ENCODE results near the gene HSPB7. TPM values are rescaled to one million over a fixed set of nuclear protein-coding genes. Genes with fewer than 3 reads are reported as not detected.

The HSPB7 gene
- total RNA-seq, 2 donors from 2014 or later, result 11.4 to 20.4 TPM

GRCh38 chr1:15966956-15967344 is 50.9 kb downstream of the HSPB7 start:
- no peak for DNase-seq (ENCODE audit: low spot score)
- H3K4me1 ChIP-seq (replicated peaks), result no peaks in the 10 kb centered on the region
- H3K27me3 ChIP-seq (replicated peaks; ENCODE audit: insufficient read depth), result no peaks in the 10 kb centered on the region
- no peak overlapping the region for H3K27ac ChIP-seq
- TF ChIP-seq CTCF (IDR thresholded peaks at IDR 0.05), result no peak
- TF ChIP-seq POLR2A (IDR thresholded peaks at IDR 0.05), result no peak
- no peak for TF ChIP-seq POLR2AphosphoS5 (IDR thresholded peaks at IDR 0.05)
- 94% methylated on average over 6 of the region's 6 CpGs for WGBS
- no peaks in the 10 kb centered on the region for H3K36me3 ChIP-seq
- no peaks in the 10 kb centered on the region for H3K9me3 ChIP-seq
- H3K4me3 ChIP-seq, result no peak overlapping the region
- intact Hi-C loops (cut with DNase I), result no loop called here

GRCh38 chr1:15966081-15966955 is 51.5 kb downstream of the HSPB7 start:
- Histone ChIP-seq H3K4me3 (no peak overlapping the region), H3K4me1 (replicated peaks) (no peaks in the 10 kb centered on the region), H3K36me3 (no peaks in the 10 kb centered on the region), H3K27ac (peak overlapping the region in 1 of 2 donors; percentile 15), H3K9me3 (no peaks in the 10 kb centered on the region), H3K27me3 (replicated peaks; ENCODE audit: insufficient read depth) (no peaks in the 10 kb centered on the region)
- 65% methylated on average over 18 of the region's 18 CpGs for WGBS
- intact Hi-C loops (cut with DNase I), result no loop called here
- DNase-seq (ENCODE audit: low spot score), result no peak
- TF ChIP-seq CTCF (IDR thresholded peaks at IDR 0.05) (no peak), POLR2AphosphoS5 (IDR thresholded peaks at IDR 0.05) (no peak), POLR2A (IDR thresholded peaks at IDR 0.05) (no peak)

GRCh38 chr1:15965228-15965767 is 52.5 kb downstream of the HSPB7 start:
- no peaks in the 10 kb centered on the region for H3K9me3 ChIP-seq
- H3K36me3 ChIP-seq, result no peaks in the 10 kb centered on the region
- no peaks in the 10 kb centered on the region for H3K4me1 ChIP-seq (replicated peaks)
- H3K27me3 ChIP-seq (replicated peaks; ENCODE audit: insufficient read depth), result no peaks in the 10 kb centered on the region
- intact Hi-C loops (cut with DNase I), result no loop called here
- H3K4me3 ChIP-seq, result no peak overlapping the region
- TF ChIP-seq CTCF (IDR thresholded peaks at IDR 0.05), result no peak
- TF ChIP-seq POLR2AphosphoS5 (IDR thresholded peaks at IDR 0.05), result peak; percentile 11
- TF ChIP-seq POLR2A (IDR thresholded peaks at IDR 0.05), result no peak
- no peak for DNase-seq (ENCODE audit: low spot score)
- H3K27ac ChIP-seq, result peak overlapping the region in 1 of 2 donors; percentile 13
- WGBS, result 54% methylated on average over 7 of the region's 7 CpGs

Small RNA genes lying within 50 kb of the gene (small RNA-seq; reads per million reads assigned to genes)
- gene AL355994.1 (0 reads per million in 2 donors), gene AL355994.5 (0 reads per million in 2 donors)

Other genes starting within 250 kb of the HSPB7 start
- gene UQCRHL, start 210.4 kb downstream of the HSPB7 start, total RNA-seq, result 1 to 10 TPM; 1.6 to 2.4 TPM
- 10 to 100 TPM; 31.9 to 48.3 TPM for gene SPEN, start 170.3 kb downstream of the HSPB7 start, total RNA-seq
- gene ZBTB17, start 41.9 kb downstream of the HSPB7 start, total RNA-seq, result 10 to 100 TPM; 28.2 to 50.8 TPM
- 1 to 10 TPM in 1 of 2 donors, not detected in 1; 2.7 TPM for gene SRARP, start 13.8 kb downstream of the HSPB7 start, total RNA-seq
- gene CLCNKA, start 4.0 kb upstream of the HSPB7 start, total RNA-seq, result 1 to 10 TPM in 1 of 2 donors, under 1 TPM in 1; 0.41 to 2.1 TPM
- 1 to 10 TPM; 1.0 to 1.9 TPM for gene CLCNKB, start 25.7 kb upstream of the HSPB7 start, total RNA-seq
- not detected for gene FAM131C, start 55.6 kb upstream of the HSPB7 start, total RNA-seq
- gene EPHA2, start 138.0 kb upstream of the HSPB7 start, total RNA-seq, result 10 to 100 TPM; 14.8 to 17.7 TPM
- 10 to 100 TPM; 13.1 to 18.8 TPM for gene ARHGEF19, start 194.6 kb upstream of the HSPB7 start, total RNA-seq
- 10 to 100 TPM in 1 of 2 donors, 1 to 10 TPM in 1; 5.5 to 12.9 TPM for gene CPLANE2, start 219.1 kb upstream of the HSPB7 start, total RNA-seq

All from prostate gland (tissue), 2 donors.